Measurements from ENCODE around the gene SNX18. TPM values are rescaled to one million over a fixed set of nuclear protein-coding genes. Genes with fewer than 3 reads are reported as not detected.

SNX18 gene
- total RNA-seq, 1 donor from 2014 or later: 95.0 TPM

- Mint-ChIP-seq H3K4me3 (ENCODE audit: unreplicated experiment) (no peak overlapping the region), H3K36me3 (ENCODE audit: unreplicated experiment) (peaks cover 12% of the 10 kb centered on the region), H3K27ac (ENCODE audit: unreplicated experiment) (peak overlapping the region; percentile 3), H3K9me3 (ENCODE audit: unreplicated experiment) (peaks cover 5% of the 10 kb centered on the region), H3K27me3 (ENCODE audit: unreplicated experiment) (peaks cover 8% of the 10 kb centered on the region), H3K4me1 (ENCODE audit: low read depth, unreplicated experiment) (peaks cover 3% of the 10 kb centered on the region)
- DNase-seq: no peak
- TF ChIP-seq CTCF (IDR thresholded peaks at IDR 0.05; ENCODE audit: partially characterized antibody, unreplicated experiment): no peak
Measured at GRCh38 chr5:54553659-54554207, 36.2 kb downstream of the SNX18 start.

- no peak for TF ChIP-seq CTCF (IDR thresholded peaks at IDR 0.05; ENCODE audit: partially characterized antibody, unreplicated experiment)
- H3K27me3 Mint-ChIP-seq (ENCODE audit: unreplicated experiment): peaks cover 6% of the 10 kb centered on the region
- H3K27ac Mint-ChIP-seq (ENCODE audit: unreplicated experiment): no peak overlapping the region
- peaks cover 5% of the 10 kb centered on the region for H3K36me3 Mint-ChIP-seq (ENCODE audit: unreplicated experiment)
- H3K4me3 Mint-ChIP-seq (ENCODE audit: unreplicated experiment): no peak overlapping the region
- DNase-seq: no peak
- H3K4me1 Mint-ChIP-seq (ENCODE audit: low read depth, unreplicated experiment): peaks cover 2% of the 10 kb centered on the region
- H3K9me3 Mint-ChIP-seq (ENCODE audit: unreplicated experiment): peaks cover 3% of the 10 kb centered on the region
Measured at GRCh38 chr5:54556141-54556540, 38.6 kb downstream of the SNX18 start.

GRCh38 chr5:54558362-54558761, 40.8 kb downstream of the SNX18 start:
- Mint-ChIP-seq H3K4me1 (ENCODE audit: low read depth, unreplicated experiment) (peaks cover 2% of the 10 kb centered on the region), H3K9me3 (ENCODE audit: unreplicated experiment) (peaks cover 1% of the 10 kb centered on the region), H3K36me3 (ENCODE audit: unreplicated experiment) (no peaks in the 10 kb centered on the region), H3K27me3 (ENCODE audit: unreplicated experiment) (no peaks in the 10 kb centered on the region), H3K27ac (ENCODE audit: unreplicated experiment) (no peak overlapping the region), H3K4me3 (ENCODE audit: unreplicated experiment) (no peak overlapping the region)
- TF ChIP-seq CTCF (IDR thresholded peaks at IDR 0.05; ENCODE audit: partially characterized antibody, unreplicated experiment): no peak
- no peak for DNase-seq

- no peak for DNase-seq
- no peak for TF ChIP-seq CTCF (IDR thresholded peaks at IDR 0.05; ENCODE audit: partially characterized antibody, unreplicated experiment)
- Mint-ChIP-seq H3K36me3 (ENCODE audit: unreplicated experiment) (no peaks in the 10 kb centered on the region), H3K4me3 (ENCODE audit: unreplicated experiment) (no peak overlapping the region), H3K27ac (ENCODE audit: unreplicated experiment) (no peak overlapping the region), H3K9me3 (ENCODE audit: unreplicated experiment) (peaks cover 1% of the 10 kb centered on the region), H3K27me3 (ENCODE audit: unreplicated experiment) (no peaks in the 10 kb centered on the region), H3K4me1 (ENCODE audit: low read depth, unreplicated experiment) (no peaks in the 10 kb centered on the region)
Measured at GRCh38 chr5:54561651-54562050, 44.1 kb downstream of the SNX18 start.

GRCh38 chr5:54563083-54563761, 45.7 kb downstream of the SNX18 start:
- Mint-ChIP-seq H3K27ac (ENCODE audit: unreplicated experiment) (no peak overlapping the region), H3K4me3 (ENCODE audit: unreplicated experiment) (no peak overlapping the region), H3K9me3 (ENCODE audit: unreplicated experiment) (peaks cover 1% of the 10 kb centered on the region), H3K4me1 (ENCODE audit: low read depth, unreplicated experiment) (no peaks in the 10 kb centered on the region), H3K27me3 (ENCODE audit: unreplicated experiment) (no peaks in the 10 kb centered on the region), H3K36me3 (ENCODE audit: unreplicated experiment) (no peaks in the 10 kb centered on the region)
- no peak for TF ChIP-seq CTCF (IDR thresholded peaks at IDR 0.05; ENCODE audit: partially characterized antibody, unreplicated experiment)
- DNase-seq: no peak

All from glutamatergic neuron (in vitro differentiated cells).